BLaER1 (cell line): Measurements from ENCODE around the gene LSR.

Experiments used
- H3K27ac ChIP-seq: shearing (Covaris generic); formaldehyde crosslinking; 2 replicates; pipeline ENCODE4 v1.8.1; 2022
- H3K27me3 ChIP-seq: shearing (Covaris generic); formaldehyde crosslinking; 2 replicates; pipeline ENCODE4 v1.8.1; 2022
- H3K36me3 ChIP-seq: shearing (Covaris generic); formaldehyde crosslinking; 2 replicates; pipeline ENCODE4 v1.8.1; 2022
- H3K4me1 ChIP-seq: shearing (Covaris generic); formaldehyde crosslinking; 2 replicates; pipeline ENCODE4 v1.8.1; 2022
- H3K4me2 ChIP-seq: shearing (Covaris generic); formaldehyde crosslinking; 2 replicates; pipeline ENCODE4 v1.8.1; 2022
- H3K4me3 ChIP-seq: shearing (Covaris generic); formaldehyde crosslinking; 2 replicates; pipeline ENCODE4 v1.8.1; 2022
- H3K9ac ChIP-seq: shearing (Covaris generic); formaldehyde crosslinking; 2 replicates; pipeline ENCODE4 v1.8.1; 2022
- H3K9me3 ChIP-seq: shearing (Covaris generic); formaldehyde crosslinking; 2 replicates; pipeline ENCODE4 v1.8.1; 2022
- H4K20me1 ChIP-seq: shearing (Covaris generic); formaldehyde crosslinking; 2 replicates; pipeline ENCODE4 v1.8.1; 2022
- Cebpa-rat ChIP-seq: shearing (Covaris generic); IDR thresholded peaks from 2 replicates; pipeline ENCODE4 v1.8.1; 2022

Gene LSR

GRCh38 chr19:35307931-35308330, 59.1 kb downstream of the LSR start:
- Histone ChIP-seq H4K20me1 (no peaks in the 10 kb centered on the region), H3K27me3 (no peaks in the 10 kb centered on the region), H3K4me1 (peaks cover 99% of the 10 kb centered on the region), H3K36me3 (no peaks in the 10 kb centered on the region), H3K27ac (peak overlapping the region; percentile 83), H3K4me3 (peak overlapping the region; percentile 28; the same call in 1 of the 2 replicates), H3K9ac (peak overlapping the region; percentile 60), H3K9me3 (no peaks in the 10 kb centered on the region), H3K4me2 (peak overlapping the region; percentile 95)
- no peak for TF ChIP-seq Cebpa-rat

GRCh38 chr19:35308910-35309309, 60.1 kb downstream of the LSR start:
- Histone ChIP-seq H3K9me3 (no peaks in the 10 kb centered on the region), H3K27ac (peak overlapping the region; percentile 92; the same call in 1 of the 2 replicates), H3K27me3 (no peaks in the 10 kb centered on the region), H4K20me1 (no peaks in the 10 kb centered on the region), H3K4me1 (peaks cover 99% of the 10 kb centered on the region), H3K4me2 (peak overlapping the region; percentile 95), H3K36me3 (no peaks in the 10 kb centered on the region), H3K9ac (no peak overlapping the region), H3K4me3 (no peak overlapping the region)
- TF ChIP-seq Cebpa-rat: no peak

GRCh38 chr19:35309481-35310279, 60.9 kb downstream of the LSR start:
- peak overlapping the region; percentile 53 for H3K9ac ChIP-seq
- peak overlapping the region; percentile 95 for H3K4me2 ChIP-seq
- no peaks in the 10 kb centered on the region for H4K20me1 ChIP-seq
- no peak for TF ChIP-seq Cebpa-rat
- H3K36me3 ChIP-seq: no peaks in the 10 kb centered on the region
- H3K4me3 ChIP-seq: 0 out of 2 replicates have a peak overlapping the region, but pooled peaks have one; percentile 14
- H3K27ac ChIP-seq: peak overlapping the region; percentile 92
- no peaks in the 10 kb centered on the region for H3K9me3 ChIP-seq
- no peaks in the 10 kb centered on the region for H3K27me3 ChIP-seq
- peaks cover 99% of the 10 kb centered on the region for H3K4me1 ChIP-seq

GRCh38 chr19:35310331-35310730, 61.5 kb downstream of the LSR start:
- Histone ChIP-seq H3K36me3 (no peaks in the 10 kb centered on the region), H4K20me1 (no peaks in the 10 kb centered on the region), H3K9ac (peak overlapping the region; percentile 75), H3K9me3 (no peaks in the 10 kb centered on the region), H3K27ac (peak overlapping the region; percentile 92), H3K27me3 (no peaks in the 10 kb centered on the region), H3K4me1 (peaks cover 99% of the 10 kb centered on the region), H3K4me3 (no peak overlapping the region), H3K4me2 (peak overlapping the region; percentile 95)
- TF ChIP-seq Cebpa-rat: no peak

GRCh38 chr19:35310811-35311465, 62.1 kb downstream of the LSR start:
- H4K20me1 ChIP-seq: no peaks in the 10 kb centered on the region
- H3K4me3 ChIP-seq: peak overlapping the region; percentile 55; the same call in 1 of the 2 replicates
- H3K27ac ChIP-seq: peak overlapping the region; percentile 92
- peaks cover 100% of the 10 kb centered on the region for H3K4me1 ChIP-seq
- TF ChIP-seq Cebpa-rat: no peak
- H3K9me3 ChIP-seq: no peaks in the 10 kb centered on the region
- no peaks in the 10 kb centered on the region for H3K27me3 ChIP-seq
- H3K9ac ChIP-seq: peak overlapping the region; percentile 75; the same call in 1 of the 2 replicates
- peak overlapping the region; percentile 95 for H3K4me2 ChIP-seq
- H3K36me3 ChIP-seq: no peaks in the 10 kb centered on the region

- peak overlapping the region; percentile 75 for H3K9ac ChIP-seq
- no peaks in the 10 kb centered on the region for H3K27me3 ChIP-seq
- peak overlapping the region; percentile 95 for H3K4me2 ChIP-seq
- TF ChIP-seq Cebpa-rat: no peak
- peak overlapping the region; percentile 92 for H3K27ac ChIP-seq
- H3K4me1 ChIP-seq: peaks cover 100% of the 10 kb centered on the region
- H3K9me3 ChIP-seq: no peaks in the 10 kb centered on the region
- no peaks in the 10 kb centered on the region for H3K36me3 ChIP-seq
- no peaks in the 10 kb centered on the region for H4K20me1 ChIP-seq
- H3K4me3 ChIP-seq: peak overlapping the region; percentile 55
These were observed 63.3 kb downstream of the LSR start for GRCh38 chr19:35311901-35312665.

- peak overlapping the region; percentile 97 for H3K27ac ChIP-seq
- no peaks in the 10 kb centered on the region for H3K9me3 ChIP-seq
- H4K20me1 ChIP-seq: no peaks in the 10 kb centered on the region
- no peak overlapping the region for H3K4me3 ChIP-seq
- H3K9ac ChIP-seq: peak overlapping the region; percentile 68
- H3K4me1 ChIP-seq: peaks cover 100% of the 10 kb centered on the region
- TF ChIP-seq Cebpa-rat: no peak
- peak overlapping the region; percentile 95 for H3K4me2 ChIP-seq
- H3K27me3 ChIP-seq: no peaks in the 10 kb centered on the region
- no peaks in the 10 kb centered on the region for H3K36me3 ChIP-seq
These were observed 64.8 kb downstream of the LSR start for GRCh38 chr19:35313587-35313986.

GRCh38 chr19:35314031-35314430, 65.2 kb downstream of the LSR start:
- Histone ChIP-seq H3K9ac (peak overlapping the region; percentile 68; the same call in 1 of the 2 replicates), H3K4me3 (no peak overlapping the region), H3K4me1 (peaks cover 100% of the 10 kb centered on the region), H3K36me3 (no peaks in the 10 kb centered on the region), H3K27ac (peak overlapping the region; percentile 97), H3K4me2 (peak overlapping the region; percentile 95), H3K27me3 (no peaks in the 10 kb centered on the region), H3K9me3 (no peaks in the 10 kb centered on the region), H4K20me1 (no peaks in the 10 kb centered on the region)
- no peak for TF ChIP-seq Cebpa-rat

- H3K9me3 ChIP-seq: no peaks in the 10 kb centered on the region
- H3K27me3 ChIP-seq: no peaks in the 10 kb centered on the region
- peak overlapping the region; percentile 95 for H3K4me2 ChIP-seq
- peak overlapping the region; percentile 97 for H3K27ac ChIP-seq
- TF ChIP-seq Cebpa-rat: no peak
- peaks cover 98% of the 10 kb centered on the region for H3K4me1 ChIP-seq
- H3K4me3 ChIP-seq: no peak overlapping the region
- no peaks in the 10 kb centered on the region for H3K36me3 ChIP-seq
- H3K9ac ChIP-seq: peak overlapping the region; percentile 28; the same call in 1 of the 2 replicates
- no peaks in the 10 kb centered on the region for H4K20me1 ChIP-seq
These were observed 66.2 kb downstream of the LSR start for GRCh38 chr19:35314858-35315470.
